ENCODE data around the gene CTDSP2.
"Not testable (repeated sequence)": the region's sequence is repeated elsewhere in the genome, so short reads cannot be mapped to it uniquely, and the experiment has no call there.

Gene CTDSP2

DNA sequence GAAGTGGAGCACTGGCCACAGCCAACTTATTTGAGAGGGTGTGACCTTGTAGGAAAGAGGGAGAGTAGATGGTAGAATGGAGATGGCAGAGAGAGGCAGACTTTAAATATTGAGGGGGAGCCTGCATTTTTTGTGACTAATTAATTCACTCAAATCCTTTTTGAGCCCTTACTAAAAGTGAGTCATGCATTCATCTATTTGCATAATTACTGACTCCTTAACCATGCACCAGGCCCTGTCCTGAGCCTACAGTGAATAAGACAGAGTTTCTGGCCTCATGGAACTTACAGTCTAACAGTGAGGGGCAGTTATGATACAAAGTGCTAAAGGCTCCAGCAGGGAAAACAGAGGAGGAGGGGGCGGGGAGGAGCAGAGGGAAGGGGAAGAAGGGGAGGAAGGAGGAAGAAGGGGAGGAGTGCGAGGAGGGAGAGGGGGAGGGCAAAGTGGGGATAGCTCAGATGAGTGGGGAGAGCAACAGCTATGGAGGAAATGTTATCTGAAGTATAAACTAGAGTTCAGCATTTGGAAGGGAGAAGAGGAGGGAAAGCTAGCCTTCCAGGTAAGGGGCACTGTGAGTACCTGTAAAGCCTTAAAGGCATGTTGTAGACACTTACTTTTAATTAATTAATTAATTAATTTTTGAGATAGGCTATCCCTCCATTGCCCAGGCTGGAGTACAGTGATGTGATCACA is 7.5 kb upstream of the CTDSP2 start:
- in situ Hi-C loops (cut with MboI; ENCODE audit: low sequenced_read_pairs), result no loop called here

DNA sequence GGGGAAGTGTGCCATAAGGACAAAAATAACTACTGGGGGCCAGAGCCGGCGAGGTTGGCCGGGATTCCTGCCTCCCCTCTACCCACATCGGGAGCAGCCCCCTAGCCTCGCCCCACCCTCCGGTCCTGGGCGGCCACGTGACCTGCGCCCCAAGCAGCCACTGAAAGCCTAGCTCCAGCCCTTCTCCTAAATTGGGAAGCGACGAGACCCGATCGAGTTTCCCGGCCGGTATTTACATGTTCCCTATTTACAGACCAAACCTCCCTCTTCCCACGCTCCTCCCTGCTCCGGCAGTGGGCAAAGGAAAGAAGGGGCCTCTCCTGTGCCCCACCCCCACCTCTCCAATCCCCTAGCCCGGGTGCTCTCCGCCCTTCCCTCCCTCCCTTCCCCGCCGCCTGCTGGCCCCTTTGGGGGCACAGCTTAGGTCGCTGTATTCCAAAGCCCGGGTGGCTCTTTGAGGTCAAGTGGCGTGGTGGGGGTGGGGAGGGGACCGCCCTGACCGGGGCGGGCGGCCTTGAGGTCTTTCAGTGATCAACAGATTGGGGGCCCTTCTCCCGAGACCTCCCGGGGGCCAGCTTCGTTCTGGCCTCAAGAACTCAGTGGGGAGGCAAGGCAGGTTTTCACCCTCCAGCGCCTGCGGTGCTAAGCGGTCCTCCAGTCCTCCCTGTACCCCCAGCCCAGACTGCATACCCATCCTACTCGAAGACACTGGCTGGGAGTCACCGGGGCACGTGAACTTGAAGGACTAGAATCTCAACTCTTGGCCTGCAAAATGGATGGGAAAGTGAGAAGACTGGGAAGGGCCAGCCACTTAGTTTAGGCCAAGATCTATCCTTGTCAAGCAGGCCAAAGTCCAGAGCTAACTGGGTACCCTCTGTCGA is 6.3 kb upstream of the CTDSP2 start:
- in situ Hi-C loops (cut with MboI; ENCODE audit: low sequenced_read_pairs), result no loop called here

- in situ Hi-C loops (cut with MboI; ENCODE audit: low sequenced_read_pairs), result no loop called here
These were observed 5.7 kb upstream of the CTDSP2 start for GRCh38 chr12:57852200-57852599.

- in situ Hi-C loops (cut with MboI; ENCODE audit: low sequenced_read_pairs), result no loop called here
These were observed 5.0 kb upstream of the CTDSP2 start for GRCh38 chr12:57851552-57851951.

DNA sequence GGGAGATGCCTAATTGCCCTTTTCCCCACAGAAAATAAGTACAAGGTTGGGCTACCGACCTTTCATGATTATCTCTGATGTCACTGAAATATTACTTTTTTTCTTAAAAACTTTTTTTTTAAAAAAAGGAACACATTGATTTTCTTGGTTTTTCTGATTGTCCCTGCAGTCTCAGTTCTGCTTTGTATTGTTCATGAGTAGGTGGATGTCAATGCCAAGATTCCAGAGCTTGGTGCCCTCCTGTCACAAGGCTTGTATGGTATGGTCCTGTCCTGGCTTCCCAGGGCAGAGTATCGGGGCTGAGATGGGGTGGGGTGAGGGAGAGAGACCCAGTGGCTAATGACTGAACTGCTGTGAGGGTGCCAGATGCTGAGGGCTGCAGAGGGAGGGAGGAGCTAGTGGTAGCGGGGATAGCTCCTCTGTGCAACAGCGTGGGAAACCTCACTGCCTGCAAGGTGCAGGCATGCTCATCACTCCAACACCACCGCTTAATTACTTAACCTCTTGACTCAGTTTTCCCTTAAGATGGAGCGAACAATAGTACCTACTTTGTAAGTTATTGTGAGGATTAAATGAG is 4.4 kb upstream of the CTDSP2 start:
- in situ Hi-C loops (cut with MboI; ENCODE audit: low sequenced_read_pairs), result no loop called here

- in situ Hi-C loops (cut with MboI; ENCODE audit: low sequenced_read_pairs), result not testable (repeated sequence)
These were observed 2.9 kb upstream of the CTDSP2 start for GRCh38 chr12:57849447-57849846.

DNA sequence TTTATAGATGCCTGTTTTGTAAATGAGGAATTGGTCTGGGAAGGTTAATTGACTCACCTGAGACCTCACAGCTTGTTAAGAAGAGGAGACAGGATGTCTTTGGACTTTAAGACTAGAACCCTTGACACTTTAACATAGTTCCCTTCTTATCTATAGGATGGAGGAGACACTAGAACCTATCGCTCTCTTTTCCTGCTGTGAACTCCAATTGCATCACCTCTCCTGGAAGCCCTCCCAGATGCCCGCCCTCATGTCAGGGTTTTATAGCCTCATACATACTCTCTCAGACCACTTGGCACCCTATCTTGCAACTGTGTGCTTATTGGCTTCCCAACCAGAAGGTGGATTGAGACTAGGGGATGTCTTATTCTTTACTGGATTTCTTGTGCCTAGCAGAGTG is 2.5 kb upstream of the CTDSP2 start:
- in situ Hi-C loops (cut with MboI; ENCODE audit: low sequenced_read_pairs), result no loop called here

- in situ Hi-C loops (cut with MboI; ENCODE audit: low sequenced_read_pairs), result no loop called here
These were observed 1.7 kb upstream of the CTDSP2 start for GRCh38 chr12:57848208-57848607.

DNA sequence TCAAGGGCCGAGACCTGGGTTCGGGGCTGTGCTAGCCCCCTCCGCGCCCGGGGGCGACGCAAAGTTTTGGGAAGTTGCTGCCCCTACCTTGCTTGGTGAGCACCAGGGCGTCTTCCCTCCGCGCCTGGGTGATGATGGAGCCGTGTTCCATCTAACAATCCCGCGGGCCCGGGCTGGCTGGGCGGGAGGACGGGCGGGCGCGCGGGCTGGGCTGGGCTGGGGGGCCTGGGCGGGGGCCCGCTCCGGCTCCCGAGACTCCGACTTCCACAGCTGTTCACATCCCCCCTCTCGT is 298 bp downstream of the CTDSP2 start:
- in situ Hi-C loops (cut with MboI; ENCODE audit: low sequenced_read_pairs), result no loop called here

GRCh38 chr12:57845478-57846284 is 848 bp downstream of the CTDSP2 start:
- in situ Hi-C loops (cut with MboI; ENCODE audit: low sequenced_read_pairs), result no loop called here

DNA sequence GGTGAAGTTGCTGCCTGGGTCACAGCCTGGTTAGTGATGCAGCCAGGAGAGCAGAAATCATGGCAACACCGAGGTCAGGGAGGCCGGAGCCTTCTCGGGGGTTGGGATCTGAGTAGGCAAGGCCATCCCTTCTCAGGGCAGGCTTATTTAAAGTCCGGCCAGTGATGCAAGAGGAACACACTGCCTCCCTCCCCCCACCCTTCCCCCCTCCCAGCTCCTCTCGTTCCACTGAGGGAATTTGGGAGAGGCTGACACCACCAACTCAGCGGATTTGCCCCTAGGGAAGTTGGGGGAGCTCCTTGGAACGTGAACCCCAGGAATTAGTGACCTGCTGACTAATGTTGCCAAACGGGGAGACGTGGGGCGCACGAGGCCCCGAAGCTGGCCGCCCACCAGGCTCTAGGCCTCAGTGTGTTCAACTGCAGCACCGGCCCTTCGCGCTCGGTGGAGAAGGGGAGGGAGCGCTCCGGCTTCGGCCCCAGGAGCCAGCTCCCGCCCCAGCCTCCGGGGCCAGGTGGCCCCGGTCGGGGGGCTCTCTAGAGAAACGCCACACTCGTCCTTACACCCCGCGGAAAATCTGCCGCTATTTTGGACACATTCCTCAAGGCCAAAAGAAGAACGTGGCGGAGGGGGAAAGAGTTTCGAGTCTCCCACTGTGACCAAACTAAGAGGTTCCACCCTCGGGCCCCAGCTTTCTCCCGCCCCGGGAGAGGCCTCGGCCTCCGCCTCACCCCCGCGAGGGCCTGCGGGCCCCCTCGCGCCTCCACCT is 1.6 kb downstream of the CTDSP2 start:
- in situ Hi-C loops (cut with MboI; ENCODE audit: low sequenced_read_pairs), result no loop called here

DNA sequence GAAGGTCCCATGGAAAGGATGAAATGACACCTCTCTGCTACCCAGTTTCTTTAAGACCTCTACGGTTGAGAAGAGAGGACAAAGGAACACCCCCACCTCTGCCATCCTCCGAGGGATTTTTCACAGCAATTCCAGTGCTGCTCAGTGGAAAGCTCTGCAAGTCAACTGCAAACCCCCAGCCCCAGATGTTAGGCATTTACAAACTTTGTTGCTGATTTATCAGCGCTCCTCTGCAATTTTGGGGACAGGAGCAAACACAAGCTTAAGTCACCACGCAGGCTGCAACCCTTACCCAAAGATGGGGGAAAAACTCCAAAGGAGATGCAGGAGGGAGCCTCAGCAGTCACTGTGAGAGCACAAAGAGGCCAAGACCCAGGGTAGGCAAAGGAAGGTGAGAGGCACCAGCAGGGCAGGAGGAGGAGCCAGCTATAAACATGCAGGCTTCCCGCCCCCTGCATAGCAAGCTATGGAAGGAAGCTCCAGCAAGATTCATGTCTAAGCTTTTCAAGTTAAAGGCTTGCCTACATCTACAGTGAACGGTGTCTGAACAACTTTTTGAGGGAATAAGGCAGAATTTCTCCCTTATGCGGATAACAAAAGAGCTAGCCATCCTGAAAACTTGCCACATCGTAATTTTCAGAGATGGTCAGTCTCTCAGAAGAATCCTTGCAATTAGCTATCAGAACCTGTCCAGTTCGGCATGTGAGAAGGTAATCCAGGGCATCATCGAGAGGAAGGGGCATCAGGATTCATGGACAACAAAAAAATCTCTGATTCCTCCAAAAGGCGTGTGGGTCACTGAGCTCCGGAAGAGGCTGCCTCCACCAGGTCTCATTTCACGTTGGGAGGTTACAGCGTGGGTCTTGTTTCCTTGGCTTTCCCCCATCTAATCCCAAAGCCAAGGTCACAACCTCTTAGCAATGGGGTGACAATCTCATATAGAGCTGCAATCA is 3.9 kb downstream of the CTDSP2 start:
- in situ Hi-C loops (cut with MboI; ENCODE audit: low sequenced_read_pairs), result no loop called here

DNA sequence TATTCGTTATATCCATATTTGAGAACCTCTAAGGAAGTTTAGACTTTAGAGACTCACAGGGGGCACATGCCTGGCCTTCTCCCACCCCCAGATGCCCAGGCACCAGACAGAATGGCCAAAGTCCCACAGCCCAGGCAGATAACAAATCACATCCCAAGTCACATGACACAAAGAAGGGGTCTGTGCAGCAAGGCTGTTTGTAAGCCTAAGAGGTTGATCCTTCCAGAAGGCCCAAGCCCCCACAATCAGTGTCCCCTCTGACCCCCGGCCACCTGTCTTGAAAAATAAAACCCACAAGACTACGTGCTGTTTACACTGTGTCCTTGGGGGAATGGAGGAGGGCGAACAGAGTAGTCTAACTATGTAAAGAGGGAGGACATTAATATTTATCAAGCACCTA is 5.1 kb downstream of the CTDSP2 start:
- in situ Hi-C loops (cut with MboI; ENCODE audit: low sequenced_read_pairs), result no loop called here

DNA sequence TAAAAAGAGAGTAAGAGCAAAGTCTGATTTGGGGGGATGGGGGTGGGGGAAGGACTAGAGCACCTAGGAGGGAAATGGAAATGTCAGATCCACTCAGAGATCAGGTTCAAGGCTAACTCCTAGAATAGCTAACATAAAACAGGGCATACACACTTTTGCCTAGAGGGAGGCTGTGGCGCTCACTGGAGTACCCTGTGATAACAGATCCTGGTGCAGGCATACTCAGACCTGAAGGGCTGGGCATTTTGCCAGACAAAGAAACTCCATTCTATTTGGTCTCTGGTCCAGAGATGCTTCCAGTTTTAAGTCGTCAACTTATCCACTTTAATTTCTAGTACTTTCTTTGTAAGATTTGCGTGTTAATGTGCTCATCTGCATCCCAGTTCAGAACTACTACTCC is 5.8 kb downstream of the CTDSP2 start:
- in situ Hi-C loops (cut with MboI; ENCODE audit: low sequenced_read_pairs), result no loop called here

- in situ Hi-C loops (cut with MboI; ENCODE audit: low sequenced_read_pairs), result no loop called here
These were observed 6.5 kb downstream of the CTDSP2 start for GRCh38 chr12:57839996-57840395.

GRCh38 chr12:57838594-57839302 is 7.8 kb downstream of the CTDSP2 start:
- in situ Hi-C loops (cut with MboI; ENCODE audit: low sequenced_read_pairs), result no loop called here

DNA sequence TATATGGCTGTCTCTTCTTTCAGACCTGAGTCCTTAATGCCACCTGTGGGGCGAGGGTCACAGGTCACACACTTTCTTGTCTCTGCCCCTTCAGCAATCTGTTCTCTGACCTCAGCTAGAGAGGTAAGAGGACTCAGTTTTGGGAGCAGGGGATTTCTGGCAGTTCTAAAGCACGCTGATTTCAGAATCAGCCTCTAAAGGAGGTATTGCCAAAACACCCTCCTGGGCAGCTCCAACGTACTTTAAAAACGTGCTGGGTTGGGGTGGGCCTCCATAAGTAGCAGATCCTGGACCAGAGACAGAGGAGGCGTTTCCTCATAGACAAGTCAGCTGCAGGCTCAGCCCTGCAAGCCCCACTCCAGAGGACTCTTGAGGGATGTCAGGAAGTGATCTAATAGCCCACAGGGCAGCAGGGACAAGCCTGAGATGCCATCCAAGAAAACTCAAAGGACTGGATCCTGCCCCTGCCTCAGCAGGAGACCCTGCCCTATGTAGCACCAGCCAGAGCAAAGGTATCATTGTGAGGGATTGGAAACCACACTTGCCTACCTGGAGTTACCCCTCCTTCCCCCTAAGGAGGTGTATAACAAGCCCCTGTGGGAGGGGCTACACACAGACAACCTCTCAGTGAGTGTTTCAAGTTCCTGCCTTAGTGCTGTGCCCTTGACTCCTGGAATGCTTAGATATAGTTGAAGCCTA is 8.5 kb downstream of the CTDSP2 start:
- in situ Hi-C loops (cut with MboI; ENCODE audit: low sequenced_read_pairs), result no loop called here
